Inferior parietal cortex (tissue), 1 donor: Measurements from ENCODE around the gene EBF3.

Source experiments
- DNase-seq: peaks from one replicate; pipeline ENCODE4 v3.0.0-alpha.2; 2016; ENCODE audit errors: extremely low spot score

EBF3 gene

DNA sequence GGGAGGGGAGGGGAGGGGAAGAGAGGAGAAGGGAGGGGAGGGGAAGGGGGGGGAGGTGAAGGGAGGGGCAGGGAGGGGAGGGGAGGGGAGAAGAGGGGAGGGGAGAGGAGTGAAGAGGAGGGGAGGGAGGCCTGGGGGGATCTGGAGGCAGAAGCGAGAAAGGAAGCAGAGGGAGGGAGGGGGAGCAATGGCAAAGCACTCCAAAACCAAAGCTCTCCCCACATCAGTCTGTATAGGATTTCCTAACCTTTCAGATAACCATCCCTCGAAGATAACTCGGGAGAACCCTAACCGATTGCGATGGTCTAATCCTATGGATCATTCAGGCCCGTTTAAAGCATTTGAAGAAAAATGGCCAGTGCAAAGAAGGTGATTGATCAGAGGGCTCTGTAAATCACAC is 19.0 kb downstream of the EBF3 start:
- no peak for DNase-seq

DNA sequence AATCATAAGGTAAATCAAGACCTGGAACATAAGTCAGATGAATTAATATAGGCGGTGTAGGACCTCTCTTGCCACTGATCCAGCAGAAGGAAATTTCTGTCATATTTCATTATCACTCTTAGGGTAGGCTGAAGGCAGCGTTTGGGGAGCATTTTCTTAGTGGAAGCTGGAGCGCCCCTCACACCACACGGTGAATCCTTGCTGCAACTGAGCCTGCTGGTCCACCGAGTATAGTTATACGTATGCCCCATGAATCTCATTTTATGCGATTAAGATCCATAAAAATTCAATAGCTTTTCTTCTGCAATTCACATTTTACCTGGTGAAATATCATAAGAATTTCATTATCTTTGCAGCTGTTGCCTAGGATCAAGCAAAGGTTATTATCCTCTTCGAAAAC is 19.6 kb downstream of the EBF3 start:
- no peak for DNase-seq

DNA sequence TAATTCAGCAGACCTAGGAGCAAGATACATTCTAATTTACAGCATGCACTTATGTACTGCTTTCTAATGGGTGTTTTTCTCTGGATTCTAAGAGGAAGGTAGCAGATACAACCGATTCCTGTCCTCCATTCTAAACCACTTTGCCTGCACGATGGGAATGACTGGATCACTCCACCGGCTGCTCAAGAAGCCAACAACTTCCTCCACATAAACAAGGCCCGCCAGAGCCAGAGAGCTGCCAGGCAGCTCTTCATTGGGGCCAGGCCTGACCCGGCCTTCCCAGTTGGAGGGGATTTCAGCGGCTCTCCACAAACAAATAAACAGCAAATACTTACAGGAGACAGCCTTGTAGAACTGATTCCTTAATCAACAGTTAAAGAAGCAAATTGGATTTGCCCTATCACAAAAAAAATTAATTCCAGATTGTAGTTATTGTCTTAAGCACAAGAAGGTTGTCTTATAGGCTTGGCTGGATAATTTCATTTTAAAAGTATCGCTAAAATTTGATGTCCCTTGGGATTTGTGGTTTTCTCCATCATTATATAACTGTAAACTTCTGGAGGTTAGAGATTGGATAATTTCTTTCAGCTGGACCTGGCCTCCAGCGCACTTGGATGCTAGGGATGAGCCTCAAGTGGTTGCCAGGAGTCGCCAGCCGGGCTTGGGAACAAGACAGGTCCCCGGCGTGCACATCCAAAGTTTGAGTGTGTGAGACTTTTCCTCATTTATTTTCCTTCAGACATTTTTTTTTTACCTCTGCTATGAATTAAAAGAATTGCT is 20.9 kb downstream of the EBF3 start:
- DNase-seq: no peak

DNA sequence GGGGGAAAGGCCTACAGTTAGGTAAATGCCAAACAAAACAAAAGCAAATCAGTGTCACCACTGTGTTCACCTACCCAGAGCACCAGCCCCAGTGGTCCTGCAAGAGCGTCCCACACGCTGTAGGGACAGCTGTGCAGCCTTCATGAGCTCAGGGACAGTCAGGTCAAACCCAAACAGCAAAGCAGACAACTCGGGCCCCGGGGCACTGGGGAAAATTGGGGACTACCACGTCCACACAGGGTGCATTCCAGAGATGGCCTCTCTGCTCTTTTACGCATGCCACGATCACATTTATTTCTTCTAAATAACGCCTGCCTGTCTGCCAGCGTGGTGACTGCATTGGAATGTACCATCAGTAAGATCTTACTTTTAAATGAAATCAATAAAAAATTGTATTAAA is 21.7 kb downstream of the EBF3 start:
- DNase-seq: no peak

DNA sequence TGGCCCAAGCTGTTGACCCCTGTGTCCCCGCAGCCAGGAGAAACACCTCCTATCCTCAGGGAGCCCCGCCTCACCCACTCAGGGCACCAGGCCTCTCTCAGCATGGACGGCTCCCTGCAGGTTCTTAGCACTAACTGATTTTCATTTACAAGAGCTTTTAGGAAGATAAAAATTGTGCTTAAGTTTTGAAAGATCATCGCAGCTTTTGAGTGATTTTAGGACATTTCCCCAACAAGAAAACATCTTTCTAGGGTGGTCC is 22.1 kb downstream of the EBF3 start:
- no peak for DNase-seq

DNA sequence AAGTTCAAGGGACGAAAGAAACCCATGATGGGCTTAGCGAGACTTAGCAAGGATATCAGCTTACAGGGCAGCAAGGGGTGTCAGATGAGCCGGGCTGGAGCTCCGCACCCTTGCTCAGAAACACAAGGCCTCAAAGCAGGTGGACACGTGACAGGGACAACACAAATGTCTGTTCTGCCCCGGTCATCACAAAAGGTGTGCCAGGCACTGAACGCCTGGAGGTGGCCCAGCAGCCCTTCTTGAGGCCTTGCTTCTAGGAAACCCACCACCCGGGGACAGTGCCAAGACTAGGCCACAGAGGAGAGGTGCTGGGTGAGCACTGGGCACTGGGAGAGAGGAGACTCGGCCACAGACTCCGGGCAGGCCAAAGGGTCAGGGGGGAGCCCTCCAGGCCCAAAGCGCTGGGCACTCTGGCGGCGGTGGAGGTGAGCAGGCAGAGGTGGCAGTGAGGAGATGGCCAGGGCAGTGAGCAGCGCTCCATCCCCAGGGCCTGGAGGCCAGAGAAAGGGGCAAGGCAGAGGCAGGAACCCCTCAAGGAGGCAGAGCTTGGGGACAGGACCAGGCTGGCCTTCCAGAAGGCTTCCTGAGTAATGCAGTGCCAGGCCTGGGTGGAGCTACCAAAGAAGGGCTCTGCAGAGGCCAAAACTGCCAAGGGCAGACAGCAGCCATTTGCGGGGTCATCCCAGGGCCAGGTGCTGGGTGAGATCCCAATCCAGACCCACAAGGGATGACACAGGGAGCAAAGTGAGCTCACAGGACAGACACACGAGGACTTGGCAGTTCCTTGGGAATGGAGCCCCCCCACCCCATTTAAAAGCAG is 22.7 kb downstream of the EBF3 start:
- DNase-seq: no peak

DNA sequence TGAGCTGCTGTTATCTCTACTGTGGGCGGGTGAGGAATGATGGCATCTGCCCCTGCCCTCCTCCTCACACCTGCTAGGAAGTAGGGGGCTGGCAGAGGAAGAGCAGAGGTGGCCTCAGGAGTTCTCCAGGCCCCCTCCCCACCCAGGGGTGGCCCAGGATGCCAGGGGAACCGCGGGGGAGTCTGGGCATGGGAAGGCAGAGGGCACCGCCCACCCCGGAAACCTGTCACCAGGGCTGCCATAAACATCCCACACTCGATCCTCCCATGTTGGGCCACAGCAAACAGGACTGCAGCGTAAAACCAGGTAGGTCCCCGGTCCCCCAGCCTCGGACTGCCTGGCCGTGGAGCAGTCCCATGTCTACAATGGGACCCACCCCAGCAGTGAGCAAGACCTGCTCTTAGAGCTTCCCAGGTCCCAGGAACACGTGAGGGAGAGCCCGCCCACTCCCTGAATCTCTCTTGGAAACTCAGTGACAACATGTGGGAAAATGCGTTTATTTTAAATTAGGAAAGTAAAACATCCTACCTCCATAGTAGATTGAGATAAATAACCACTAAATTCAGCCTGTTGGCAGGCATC is 23.4 kb downstream of the EBF3 start:
- no peak for DNase-seq

DNA sequence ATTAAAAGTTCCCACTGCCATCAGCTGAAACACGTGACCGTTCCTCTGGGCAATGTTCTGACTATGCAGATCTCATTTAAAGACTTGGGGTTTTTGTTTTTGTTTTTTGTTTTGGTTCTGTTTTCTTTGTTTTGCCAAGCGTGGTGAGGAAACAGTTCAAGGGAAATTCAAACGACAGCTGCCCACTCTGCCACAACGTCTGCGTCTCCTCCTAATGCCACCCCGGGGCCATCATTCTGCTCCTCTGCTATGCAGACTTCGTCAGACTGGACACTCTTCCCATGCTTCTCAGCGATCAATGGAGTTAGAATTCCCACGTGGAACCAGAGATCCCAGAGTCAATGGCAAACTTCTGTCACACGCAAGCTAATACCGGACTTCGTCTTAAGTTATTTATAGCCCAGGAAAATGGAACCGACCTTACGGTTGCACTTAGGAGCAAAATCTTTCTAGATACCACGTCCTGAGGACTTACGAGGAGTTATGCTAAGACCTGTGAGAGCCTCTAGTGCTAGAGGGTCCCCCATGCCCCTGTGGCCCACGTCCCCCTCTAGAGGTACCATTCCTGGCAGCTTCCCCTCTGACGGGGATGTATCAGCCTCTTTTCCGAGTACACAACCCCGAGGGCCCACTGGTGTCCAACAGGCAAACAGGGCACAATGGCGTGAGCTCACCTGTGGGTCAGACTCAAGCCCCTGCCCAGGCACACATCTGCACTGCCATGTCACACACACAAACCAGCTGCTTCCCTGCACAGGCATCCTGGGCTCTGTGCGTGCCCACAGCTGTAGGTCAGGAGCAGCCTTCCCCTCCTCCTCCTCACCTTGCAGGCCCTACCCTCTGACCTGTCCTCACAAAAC is 24.4 kb downstream of the EBF3 start:
- DNase-seq: no peak

DNA sequence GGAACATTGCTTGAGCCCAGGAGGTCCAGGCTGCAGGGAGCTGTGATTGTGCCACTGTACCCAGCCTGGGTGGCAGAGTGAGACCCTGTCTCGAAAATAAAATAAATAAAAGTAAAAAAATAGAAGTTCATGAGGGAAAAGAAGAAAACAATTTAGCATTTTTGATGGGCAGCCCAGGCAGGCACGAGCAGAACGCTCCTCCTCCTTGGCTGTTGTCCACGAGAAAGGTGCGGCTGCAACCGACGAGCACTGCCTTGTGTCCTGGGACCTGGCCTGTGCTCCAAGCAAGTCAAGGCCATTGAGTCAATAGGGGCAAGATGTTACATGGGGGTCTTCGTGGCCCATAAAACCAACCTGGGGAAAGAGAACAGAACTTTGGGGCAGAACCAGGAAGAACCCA is 25.6 kb downstream of the EBF3 start:
- DNase-seq: no peak

DNA sequence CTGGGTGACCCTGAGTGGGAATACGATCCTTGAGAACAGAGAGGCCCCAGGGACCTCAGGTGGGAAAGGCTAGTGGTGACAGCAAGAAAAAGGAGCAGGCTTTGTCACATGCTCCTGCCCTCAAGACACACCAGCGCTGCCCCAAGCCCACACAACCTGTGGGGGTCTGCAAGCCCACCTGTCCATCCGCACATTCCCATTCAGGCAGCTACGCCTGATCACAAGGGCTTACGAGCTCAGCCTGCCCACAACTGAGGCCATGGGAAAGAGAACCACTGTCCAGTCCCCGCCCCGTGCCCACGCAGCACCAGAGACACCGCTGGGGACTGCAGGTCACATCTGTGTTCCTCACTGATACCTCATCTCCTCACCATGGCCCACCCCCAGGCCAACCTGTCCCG is 26.7 kb downstream of the EBF3 start:
- DNase-seq: no peak

DNA sequence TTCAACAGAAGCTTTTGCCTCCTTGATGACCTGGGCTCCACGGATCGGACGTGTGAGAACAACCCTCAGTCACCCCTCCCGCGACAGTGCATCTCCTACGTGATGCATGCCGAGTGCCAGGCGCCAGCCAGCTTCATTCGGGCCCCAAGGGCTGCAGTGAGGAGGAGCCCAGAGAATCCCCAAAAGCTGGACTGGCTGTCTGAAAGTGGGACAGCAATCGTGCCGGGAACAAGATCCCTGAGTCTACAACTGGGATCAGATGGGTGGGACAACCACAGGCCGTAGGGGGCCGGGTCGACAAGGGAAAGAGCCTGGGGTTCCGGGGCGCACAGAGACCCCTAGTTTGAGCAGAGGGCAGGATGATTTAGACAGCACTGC is 27.2 kb downstream of the EBF3 start:
- DNase-seq: no peak

DNA sequence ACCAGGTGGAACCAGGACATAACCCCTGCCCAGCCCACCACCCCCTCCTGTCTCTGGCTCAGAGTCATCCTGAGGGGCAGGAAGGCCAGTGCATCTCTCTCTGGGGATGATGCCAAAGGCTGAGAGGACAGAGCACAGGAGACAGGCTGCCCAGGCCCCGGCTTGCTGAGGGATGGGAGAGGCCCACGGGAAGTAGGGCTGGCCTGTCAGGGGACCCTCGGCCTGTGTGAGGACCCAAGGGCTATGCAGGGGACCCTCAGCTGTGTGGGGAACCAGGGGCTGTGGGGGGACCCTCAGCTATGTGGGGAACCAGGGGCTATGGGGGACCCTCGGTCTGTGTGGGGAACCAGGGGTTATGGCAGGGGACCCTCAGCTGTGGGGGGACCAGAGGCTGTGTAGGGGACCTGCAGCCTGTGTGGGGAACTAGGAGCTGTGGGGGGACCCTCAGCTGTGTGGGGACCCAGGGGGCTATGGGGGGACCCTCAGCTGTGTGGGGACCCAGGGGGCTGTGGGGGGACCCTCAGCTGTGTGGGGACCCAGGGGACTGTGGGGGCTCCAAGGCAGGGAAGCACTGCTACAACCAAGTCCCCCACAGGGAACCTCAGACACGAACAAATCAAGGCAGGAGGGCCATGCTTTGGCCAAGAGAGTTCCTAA is 27.7 kb downstream of the EBF3 start:
- no peak for DNase-seq

DNA sequence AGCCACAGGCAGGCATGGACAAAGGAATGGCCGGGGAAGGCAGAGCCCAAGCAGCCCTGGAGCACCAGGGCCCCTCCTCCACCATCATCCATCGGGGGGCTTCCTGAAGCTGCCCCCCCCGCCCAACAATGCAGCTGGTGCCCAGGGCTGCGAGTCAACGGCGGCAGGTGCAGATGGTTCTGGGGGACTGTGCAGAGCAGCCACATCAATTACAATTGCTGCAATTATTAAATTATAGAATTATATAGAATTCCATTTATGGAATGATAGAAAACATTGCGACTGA is 28.3 kb downstream of the EBF3 start:
- no peak for DNase-seq

DNA sequence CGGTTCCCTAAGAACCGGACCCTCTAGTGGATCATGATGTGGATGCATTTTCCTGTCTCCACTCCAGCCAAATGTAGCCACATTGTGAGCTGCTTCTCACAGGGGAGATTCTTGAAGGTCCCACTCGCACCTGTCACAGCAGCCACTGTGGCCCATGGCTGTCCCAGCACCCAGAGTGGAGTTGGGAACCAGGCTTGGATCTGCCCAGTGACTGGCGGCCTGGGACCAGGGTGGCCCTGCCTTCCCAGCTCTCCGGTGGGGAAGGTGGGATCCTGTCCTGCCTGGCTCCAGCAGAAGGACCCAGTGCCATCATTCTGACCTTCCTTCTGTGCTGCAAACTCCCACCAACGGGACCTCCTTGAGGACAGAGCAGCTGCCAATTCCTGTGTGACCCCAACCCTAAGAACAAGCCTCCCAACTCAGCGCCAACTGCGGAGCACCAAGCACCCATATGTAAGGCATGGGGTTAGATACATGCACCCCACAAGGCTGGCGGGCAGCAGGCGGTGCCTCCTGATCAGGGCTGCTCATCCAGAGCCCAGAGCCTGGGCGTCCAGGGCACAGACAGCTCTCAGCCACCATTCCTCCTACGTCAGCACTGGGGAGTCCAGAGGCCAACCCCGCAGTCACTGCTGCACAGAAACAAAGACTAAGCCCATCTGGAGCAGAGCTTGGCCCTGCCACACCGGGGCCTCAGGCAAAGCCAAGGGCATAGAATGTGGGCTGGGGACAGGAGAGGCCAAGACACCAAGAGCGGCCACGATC is 28.8 kb downstream of the EBF3 start:
- DNase-seq: no peak

DNA sequence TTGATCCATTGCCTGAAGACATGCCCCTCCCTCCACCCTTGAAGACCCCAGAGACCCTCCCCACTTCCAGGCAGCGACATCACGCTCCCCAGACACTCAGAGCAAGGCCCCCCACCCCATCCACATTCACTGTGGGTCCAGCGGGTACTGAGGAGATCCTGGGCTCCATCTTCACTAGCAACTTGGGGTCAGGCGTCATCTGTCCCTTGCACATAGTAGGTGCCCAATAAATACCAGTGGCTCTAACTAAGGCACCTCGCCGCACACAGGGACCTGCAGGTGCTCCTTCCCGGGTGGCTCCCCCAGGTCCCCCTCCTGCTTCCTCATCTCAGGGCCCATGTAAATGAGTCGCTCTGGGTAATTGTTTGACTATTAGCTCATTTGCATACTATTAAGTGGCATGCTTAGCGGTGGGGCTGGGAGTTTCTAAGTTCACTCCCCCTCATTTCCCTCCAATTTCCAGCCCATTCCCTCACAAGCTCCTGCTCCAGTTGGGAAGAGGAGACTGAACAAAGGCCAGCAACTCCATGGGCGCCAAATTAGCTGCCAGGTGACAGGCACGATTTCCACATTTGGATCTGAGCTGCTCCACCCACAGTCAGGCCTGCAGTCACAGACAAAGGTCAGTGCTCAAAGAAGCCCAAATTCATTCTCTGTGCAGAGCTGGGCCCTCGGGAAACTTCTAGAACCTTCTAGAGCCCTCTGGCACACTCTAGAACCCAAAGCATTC is 29.7 kb downstream of the EBF3 start:
- DNase-seq: no peak

DNA sequence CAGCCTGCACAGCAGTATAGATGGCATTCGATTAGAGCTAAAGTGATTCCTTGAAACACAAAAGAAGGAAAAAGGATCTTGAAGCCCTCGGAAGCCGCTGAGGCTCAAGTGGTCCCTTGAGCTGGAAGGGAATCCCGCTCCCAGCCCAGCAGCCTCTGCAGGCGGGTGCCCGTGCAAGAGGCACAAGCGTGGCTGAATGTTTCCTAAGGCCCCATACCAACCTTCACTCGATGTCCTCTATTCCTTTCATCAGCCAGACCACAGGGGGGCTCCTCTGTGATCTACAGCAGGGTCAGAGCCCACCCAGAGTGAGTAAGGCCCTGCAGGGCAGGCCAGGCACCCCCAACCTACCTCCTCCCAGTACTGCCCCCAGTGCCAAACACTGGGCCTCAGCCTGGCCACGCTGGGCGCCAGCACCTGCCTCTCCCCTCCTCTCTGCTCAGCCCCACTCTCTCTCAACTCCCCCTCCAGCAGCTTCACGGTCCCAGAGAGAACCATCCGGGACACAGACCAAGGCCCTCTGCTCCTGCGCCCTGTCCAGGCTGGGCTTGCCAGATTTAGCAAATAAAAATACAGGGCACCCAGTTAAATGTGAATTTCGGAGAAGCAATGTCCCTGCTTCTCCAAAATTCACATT is 30.5 kb downstream of the EBF3 start:
- DNase-seq: no peak

DNA sequence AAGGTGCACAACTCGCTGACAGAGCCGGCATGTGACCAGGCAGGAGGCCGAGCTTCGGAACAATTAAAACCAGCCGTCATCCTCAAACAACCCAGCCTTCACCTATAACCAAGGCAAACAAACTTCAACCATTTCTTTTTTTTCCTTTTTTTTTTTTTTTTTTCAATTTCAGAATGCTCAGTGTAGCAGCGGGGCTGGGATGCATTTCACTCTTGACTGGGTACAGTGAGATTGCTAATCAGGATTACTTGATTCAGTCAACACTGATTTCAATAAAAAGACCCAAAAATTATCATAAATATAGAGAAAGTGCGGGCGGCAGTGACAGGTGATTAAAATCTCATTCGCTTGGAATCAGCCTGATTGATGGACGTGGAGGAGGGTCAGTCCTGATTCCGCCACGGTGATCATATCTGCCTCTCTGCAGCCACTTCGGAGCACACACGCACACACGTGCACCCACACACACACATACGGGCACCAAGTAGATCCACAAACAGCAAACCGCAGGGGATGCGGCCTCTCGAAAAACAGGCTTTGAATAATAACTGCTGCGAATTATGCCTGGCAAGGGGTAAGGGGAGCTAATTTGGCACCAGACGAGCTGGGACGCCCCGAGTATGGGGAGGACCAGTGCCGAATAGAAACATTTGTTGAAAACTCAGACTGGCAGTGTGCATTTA is 31.2 kb downstream of the EBF3 start:
- DNase-seq: no peak

DNA sequence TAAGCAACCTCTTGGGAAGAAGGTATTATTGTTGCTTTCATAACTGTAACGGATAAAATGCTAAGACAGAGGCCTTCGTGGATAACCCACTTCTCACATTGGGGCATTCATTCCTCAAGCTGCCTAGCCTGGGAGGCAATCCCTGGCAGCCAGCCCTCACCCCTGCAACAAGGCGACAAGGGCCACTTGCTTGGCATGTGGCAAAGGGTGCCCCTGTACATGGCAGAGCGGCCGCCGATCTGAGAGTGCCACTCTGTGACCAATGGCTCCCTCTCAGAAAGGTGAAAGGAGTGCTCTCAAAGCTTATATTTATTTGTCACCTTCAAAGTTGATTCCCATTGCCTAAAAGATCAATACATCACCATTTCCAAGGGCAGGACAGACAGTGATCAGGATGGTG is 31.9 kb downstream of the EBF3 start:
- DNase-seq: no peak
